Mesenteric fat pad (tissue), 1 donor: Measurements from ENCODE around the gene PPP2R2C. TPM values are rescaled to one million over a fixed set of nuclear protein-coding genes. Genes with fewer than 3 reads are reported as not detected.

Experiments
- DNase-seq: peaks from one replicate; pipeline ENCODE4 v3.0.0-alpha.2; 2020; ENCODE audit warnings: low spot score
- total RNA-seq: library from RNA; stranded (reverse); fragmentation: NEBNext Ultra II Directional; extraction: Animal tissue kit (Norgen Biotek cat#: 25700); gene quantifications from one replicate; pipeline ENCODE4 v1.2.1, GENCODE V29; 2021
- donor health status: DM: yes; HTN: yes; CAD: no.

The PPP2R2C gene
- total RNA-seq, 1 donor from 2014 or later = 1.1 TPM

- DNase-seq = no peak
Observed at GRCh38 chr4:6449746-6450369, 22.6 kb downstream of the PPP2R2C start.

DNA sequence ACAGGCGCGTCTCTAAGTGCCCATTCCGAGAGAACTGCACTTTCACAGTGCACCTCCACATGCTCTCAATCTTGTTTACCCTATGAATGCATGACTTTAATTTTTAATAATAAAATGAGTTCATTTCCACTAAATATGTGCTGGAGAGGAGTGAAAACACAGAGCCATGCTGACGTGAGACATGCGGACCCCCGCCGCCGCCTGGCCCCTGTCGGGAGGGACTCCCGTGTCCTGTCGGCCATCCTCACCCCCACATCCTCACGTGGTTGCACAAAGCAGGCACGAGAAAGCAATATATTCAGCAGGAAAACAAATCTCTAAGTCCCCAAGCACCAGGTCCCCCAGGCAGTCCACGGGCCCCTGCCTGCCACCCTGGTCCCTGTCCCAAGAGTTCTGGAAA lies 23.1 kb downstream of the PPP2R2C start:
- DNase-seq = no peak

- no peak for DNase-seq
Observed at GRCh38 chr4:6448476-6449170, 23.8 kb downstream of the PPP2R2C start.

DNA sequence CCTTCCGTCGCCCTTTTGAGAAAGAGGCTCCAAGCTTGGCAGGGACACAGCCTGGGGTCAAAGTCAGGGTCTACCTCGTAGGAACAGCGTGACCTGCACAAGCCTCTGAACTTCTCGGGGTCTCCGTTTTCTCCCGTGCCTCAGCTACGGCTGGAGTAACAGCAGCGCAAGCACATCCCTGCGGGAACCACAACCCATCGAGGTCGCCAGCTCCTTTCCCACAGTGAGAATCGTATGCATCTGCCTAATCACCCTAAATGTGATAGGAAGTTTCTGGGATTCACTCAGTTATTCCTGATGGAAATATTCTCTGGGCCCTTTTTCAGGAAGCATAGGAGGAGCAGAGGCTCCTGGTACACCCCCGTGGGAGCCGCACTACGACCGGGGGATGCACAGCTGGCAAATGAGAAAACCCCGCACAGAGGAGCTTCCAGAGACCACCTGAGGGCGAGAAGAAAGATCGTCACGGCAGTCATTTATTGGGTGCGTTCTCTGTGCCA lies 24.7 kb downstream of the PPP2R2C start:
- DNase-seq = no peak

- peak; percentile 49 for DNase-seq
Observed at GRCh38 chr4:6446538-6447451, 25.6 kb downstream of the PPP2R2C start.

DNA sequence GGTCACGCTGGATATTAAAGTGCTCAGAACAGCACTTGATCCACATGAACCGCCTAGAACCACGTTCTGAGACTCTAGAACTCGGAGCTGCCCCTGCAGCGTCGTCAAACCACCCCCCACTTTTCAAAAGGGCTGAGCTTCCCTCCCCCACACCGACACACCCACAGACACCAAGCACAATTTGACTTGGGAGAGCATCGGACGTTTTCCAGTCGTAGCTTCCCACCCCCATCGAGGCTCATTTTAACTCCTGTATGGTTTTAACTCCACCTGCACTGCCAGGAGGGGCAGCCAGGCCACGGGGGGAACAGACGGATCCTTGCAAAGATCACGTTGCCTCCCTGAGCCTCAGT lies 26.3 kb downstream of the PPP2R2C start:
- no peak for DNase-seq

- no peak for DNase-seq
Observed at GRCh38 chr4:6445403-6446129, 26.8 kb downstream of the PPP2R2C start.

GRCh38 chr4:6444582-6444981 lies 27.8 kb downstream of the PPP2R2C start:
- DNase-seq = no peak

DNA sequence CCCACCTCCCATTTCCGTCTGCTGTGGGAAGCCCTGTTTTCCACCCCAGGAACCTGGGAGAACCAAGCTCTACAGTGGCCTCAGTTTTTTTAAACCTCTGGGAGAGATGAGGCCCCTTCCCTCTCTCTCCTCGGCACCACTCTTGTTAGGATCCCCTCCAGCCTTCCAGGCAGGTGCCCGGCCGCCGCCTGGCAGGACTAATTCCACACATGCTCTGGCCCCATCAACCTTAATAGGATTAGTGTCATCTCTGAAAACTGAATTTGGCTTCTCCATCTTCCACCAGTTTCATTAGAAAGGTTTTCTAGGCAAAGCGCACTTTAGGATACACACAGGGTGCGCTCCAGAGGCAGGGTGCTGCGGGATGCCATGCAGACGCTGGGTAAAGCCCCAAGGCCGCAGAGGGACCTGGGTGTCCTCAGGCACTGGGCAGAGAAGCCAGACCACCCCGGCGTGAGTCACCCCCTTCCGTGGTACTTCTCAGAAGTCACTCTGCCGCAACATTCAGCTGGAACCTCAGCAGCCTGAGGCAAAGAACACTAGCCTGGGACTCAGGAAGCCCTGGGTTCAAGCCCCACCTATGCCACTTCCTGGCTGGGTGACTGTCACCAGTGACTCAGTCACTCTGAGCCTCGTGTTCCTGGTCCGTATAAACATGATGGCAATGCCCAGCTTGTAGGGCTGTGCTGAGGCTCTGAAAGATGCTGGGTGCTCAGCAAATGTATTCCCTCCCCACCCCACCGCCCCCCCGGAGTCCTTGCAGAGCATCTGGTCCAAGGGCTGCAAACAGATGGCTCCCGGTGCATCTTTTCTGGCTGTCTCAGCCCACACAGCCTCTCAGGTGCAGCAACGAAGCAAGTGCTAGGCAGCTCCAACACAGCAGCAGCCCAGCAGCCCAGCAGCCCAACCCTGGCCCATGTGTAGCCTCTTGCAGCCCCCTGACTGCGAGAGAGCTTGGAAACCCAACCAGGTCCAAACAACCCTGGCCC lies 29.1 kb downstream of the PPP2R2C start:
- DNase-seq = no peak

DNA sequence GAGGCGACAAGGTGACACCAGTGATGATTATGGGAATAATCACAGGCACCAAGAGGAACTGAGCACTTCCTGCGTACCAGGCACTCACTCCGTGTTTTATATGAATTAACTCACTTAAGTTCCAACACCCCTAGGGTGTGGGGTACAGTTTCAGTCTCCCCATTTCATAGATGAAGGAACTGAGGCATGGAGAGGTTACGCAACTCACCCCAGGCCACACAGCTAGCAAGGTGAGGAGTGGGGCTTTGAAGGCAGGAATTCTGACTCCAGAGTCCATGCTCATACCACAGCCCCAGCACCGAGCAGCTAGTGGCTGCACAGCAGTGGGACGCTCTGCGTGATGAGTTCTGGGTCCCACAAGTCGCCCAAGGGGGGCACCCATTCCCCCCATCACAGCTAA lies 29.9 kb downstream of the PPP2R2C start:
- no peak for DNase-seq

DNA sequence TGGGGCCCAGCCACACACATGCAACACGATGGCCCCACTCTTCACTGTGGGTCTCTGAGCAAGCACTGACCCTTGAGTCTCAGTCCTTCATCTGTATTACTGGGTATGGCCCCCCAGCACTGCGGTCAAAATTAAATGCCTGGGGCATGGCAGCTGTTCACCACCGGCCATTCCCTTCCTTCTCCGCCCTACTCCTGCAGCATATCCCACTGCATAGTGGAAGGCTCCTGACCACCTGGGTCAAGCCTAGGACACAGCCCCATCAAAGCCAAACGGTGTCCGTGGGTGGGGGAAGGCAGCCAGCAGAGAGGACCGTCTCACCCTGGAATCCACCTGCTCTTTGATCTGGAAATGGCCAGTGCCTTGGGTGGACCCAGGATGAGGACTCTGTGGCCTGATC lies 30.7 kb downstream of the PPP2R2C start:
- DNase-seq = no peak

DNA sequence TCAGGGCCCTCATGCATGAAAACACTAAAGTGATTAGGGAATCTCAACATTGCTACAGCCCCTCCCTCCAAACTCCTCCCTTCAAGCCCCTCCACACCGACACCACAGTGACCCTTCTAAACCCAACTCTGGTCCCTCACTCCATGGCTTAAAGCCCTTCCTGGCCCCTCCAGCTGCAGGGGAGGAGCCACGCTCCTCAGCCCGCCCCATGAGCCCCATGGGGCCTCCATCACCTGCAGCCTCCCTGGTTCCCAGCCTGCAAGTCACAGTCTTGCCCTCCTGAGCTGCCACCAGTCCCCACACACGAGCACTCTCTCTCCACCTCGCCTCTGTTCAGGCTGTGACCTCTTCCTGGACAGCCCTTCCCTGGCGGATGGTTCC lies 31.2 kb downstream of the PPP2R2C start:
- DNase-seq = no peak

DNA sequence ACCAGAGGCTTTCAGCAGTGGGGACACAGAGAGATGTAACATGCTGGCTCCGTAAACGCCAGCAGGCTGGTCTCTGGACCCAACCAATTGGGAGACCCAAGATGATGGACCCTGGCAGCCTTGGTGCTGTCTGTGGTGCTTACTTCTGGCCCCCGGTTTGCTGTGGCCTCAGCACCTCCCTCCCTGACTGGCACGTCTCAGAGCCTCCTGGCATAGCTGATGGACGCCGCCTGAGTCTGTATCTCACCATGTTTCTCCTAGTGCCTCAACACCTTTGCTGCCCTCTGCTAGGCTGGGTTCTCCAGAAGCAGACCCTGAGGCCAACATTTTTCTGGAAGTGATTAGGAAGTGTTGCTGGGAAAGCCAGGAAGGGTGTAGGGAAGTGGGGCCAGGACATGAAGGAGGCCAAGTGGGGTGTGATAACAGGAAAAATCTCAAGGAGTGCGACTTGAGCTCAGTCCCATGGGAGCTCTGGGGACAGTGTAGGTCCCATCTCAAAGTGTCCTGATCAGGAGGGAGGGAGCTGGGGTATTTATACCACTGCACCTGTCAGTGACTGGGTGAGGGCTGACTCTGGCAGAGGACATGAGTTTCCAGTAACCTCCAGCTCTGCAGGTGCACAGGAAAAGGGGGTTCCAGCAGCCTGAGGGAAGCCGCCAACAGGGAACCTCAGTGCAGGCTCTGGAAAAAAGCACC lies 31.8 kb downstream of the PPP2R2C start:
- DNase-seq = no peak

GRCh38 chr4:6439120-6439762 lies 33.2 kb downstream of the PPP2R2C start:
- DNase-seq = no peak

GRCh38 chr4:6437826-6438238 lies 34.6 kb downstream of the PPP2R2C start:
- DNase-seq = no peak

GRCh38 chr4:6435010-6435409 lies 37.4 kb downstream of the PPP2R2C start:
- DNase-seq = no peak

- DNase-seq = no peak
Observed at GRCh38 chr4:6430927-6431326, 41.5 kb downstream of the PPP2R2C start.

DNA sequence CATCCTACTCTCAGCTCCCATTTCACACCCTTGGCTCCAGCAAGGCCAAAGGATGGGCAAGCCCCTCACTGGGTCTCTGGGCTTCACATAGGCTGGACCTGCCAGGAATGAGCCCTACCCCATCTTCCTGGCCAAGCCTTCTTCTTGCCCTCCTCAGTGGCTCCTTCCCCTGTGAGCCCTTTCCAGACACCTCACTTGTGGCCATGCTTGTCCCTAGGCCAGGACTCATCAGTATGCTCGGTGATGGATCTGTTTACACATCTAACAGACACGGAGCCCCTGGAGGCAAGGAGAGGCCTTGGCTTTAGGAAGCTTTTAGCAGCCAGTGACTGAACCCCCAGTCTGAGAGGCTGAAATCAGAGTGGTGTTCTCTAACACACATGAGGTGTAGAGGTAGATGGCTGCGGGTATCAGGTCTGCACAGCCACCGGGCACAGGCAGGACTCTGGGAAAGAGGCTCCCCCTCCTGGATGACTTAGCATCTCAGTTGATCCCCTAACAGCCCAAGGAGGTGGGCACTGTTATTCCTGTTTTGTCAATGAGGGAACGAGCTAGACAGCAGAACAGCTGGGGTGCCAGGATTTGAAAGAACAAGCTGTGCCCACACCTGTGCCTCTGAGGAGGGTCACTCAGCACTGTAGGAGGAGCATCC lies 44.8 kb downstream of the PPP2R2C start:
- DNase-seq = no peak
